GM21367 (cell line): ENCODE data around the gene CYB5B.
"Not testable (repeated sequence)": the region's sequence is repeated elsewhere in the genome, so short reads cannot be mapped to it uniquely, and the experiment has no call there.

ENCODE experiments used
- ATAC-seq: cut with Tn5 transposase; IDR thresholded peaks from one replicate; pipeline ENCODE4 v1.9.1; 2021; ENCODE audit not compliant: unreplicated experiment

Gene CYB5B

DNA sequence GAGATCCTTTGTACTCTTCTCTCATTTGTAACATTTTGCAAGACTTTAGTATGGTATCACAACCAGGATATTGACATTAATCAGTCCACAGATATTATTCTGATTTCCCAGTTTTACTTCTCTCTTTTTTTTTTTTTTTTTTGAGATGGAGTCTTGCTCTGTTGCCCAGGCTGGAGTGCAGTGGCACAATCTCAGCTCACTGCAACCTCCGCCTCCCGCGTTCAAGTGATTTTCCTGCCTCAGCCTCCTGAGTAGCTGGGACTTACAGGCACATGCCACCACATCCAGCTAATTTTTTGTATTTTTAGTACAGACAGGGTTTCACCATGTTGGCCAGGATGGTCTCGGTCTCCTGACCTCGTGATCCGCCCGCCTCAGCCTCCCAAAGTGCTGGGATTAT is 16.6 kb downstream of the CYB5B start:
- not testable (repeated sequence) for ATAC-seq

DNA sequence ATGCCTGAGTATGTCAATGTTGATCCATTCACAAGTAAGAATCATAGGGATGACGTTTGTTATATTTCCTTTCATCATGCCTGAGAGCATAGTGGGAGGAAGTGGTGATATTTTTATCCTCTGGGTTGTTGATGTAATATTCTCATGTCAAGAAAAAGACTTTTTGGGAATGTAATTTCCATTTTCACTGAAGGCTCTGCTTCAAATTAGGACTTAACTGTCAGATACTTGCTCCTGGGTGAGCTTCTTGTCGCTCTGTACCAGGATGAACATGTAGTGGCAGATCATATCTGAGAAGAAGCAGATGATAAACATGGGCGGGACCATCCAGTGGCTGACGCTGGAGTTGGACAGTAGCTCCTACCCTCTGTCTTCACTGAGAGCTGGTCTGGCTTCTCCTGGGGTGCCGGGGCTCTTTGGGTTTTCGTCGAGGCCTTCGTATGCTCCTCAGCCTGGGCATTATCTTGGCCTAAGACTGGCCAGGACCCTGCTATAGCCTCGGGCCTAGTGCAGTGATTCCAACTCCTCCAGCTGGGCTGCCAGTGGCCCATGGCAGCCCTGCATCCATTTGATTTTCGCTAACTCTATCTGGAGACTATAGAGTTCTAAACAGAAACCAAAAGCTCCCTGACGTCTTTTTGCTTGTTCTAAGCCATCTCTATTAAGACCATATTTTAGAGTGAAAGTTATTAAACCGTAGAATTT is 19.7 kb downstream of the CYB5B start:
- no peak for ATAC-seq

DNA sequence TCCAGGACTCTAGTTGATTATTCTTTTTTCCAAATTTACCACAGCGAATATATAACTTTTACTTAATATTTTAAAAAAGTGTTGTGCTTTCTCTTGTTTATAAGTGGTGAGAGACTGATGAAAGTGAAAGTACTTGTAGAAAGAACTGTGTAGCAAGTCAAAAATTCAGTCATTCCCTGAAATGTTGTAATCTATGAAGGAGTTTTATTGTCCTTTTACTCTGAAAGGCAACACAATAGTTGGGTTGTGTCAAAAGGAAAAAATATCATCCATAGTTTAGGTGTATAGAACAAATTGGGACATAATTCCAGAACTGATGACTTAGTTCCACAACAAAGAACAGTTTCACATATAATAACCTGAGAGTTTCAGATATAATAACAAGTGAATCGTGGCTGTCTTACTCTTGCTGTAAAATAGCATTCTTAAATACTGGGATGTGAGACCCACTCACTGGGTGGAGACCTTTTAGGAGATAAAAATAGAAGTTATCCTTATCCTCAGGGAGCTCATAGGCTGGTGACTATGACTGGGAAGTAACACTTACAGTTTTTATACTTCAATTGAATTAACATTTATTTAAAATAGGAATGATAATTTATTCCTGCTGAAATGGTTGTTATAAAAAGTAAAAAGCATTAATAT is 20.6 kb downstream of the CYB5B start:
- ATAC-seq = no peak

DNA sequence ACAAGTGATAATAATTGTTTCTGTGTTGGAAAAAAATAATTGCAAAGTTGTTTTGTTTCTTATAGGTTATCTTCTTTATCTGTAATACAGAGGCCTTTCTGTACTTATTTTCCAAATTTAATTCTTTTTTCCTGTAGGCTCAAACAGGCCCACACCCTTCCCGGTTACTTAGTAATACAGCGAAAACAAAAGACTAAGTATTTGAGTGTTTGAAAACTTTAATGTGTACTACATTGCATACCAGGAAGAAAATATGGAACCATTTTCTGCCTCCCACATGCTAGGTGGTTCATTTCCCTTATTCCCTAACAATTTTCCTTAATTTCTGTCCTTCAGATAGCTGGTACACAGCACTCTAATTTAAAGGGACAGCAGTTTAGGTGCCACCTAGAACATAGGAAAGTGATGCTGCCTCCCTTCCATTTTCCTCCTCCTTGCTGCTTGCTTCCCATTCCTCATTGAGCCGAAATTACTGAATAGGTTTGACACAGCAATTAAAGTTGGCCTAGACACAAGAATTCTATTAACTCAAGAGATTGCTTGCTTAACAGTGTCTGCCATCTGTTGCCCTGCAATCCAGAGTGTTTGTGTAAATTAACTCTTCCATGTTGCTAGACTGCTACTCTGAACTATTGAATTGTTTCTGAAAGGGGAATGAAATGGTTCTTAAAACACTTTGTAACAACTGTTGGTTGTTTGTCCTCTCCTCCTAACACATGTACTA is 24.2 kb downstream of the CYB5B start:
- ATAC-seq = no peak

DNA sequence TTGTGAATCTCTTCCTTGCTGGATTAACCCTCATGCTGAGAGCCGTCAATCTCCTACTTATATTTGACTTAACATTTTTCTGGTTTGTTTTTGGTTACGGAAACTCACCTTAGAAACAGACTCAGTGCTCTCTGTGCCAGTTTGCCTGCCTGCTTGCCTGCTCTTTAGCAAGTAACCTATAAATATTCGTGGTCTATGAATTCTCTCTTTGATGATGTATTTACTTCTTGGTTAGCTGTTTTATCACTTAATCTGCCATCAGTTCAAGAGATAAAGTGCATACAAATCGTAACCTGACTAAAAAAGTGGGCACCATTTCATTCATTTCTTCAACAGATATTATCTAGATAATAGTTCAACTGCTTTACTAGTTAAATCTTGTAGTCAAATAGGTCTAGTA is 26.7 kb downstream of the CYB5B start:
- ATAC-seq = no peak

DNA sequence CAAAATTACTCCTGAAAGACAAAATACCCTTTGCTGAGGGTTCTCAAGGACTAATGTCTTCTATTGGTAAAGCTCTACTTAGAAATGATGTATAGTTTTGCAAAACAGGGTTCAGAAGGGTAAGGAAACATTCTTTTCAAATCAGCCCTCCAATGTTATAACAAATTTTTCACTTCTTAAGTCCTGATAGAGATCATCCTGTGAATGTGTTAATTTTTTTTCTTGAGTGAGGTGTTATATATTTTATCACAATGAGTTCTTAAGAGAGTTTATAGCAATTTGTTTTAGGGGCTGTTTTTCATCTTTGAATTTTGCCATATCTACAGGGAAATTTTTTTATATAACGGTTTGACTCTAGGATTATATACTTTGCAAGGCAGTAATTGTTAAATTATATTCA is 29.5 kb downstream of the CYB5B start:
- ATAC-seq = no peak

DNA sequence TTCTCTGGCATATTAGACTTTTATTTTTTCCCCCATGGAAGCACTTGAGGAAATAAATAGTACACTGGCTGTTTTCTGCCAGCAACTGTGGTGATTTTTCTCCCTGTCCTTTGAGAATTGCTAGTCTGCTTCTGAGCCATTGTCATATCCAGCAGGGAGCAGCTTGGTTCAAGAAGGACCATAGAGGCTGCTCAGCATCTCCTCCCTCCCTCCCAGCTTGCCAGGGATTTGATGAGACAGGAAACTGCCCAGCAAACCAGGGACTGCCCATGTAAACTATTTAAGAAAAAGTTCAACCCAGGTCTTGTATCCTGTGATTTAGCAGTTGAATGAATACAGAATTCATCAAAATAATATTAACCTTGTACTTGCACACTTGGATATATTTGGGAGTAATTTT is 39.5 kb downstream of the CYB5B start:
- no peak for ATAC-seq

DNA sequence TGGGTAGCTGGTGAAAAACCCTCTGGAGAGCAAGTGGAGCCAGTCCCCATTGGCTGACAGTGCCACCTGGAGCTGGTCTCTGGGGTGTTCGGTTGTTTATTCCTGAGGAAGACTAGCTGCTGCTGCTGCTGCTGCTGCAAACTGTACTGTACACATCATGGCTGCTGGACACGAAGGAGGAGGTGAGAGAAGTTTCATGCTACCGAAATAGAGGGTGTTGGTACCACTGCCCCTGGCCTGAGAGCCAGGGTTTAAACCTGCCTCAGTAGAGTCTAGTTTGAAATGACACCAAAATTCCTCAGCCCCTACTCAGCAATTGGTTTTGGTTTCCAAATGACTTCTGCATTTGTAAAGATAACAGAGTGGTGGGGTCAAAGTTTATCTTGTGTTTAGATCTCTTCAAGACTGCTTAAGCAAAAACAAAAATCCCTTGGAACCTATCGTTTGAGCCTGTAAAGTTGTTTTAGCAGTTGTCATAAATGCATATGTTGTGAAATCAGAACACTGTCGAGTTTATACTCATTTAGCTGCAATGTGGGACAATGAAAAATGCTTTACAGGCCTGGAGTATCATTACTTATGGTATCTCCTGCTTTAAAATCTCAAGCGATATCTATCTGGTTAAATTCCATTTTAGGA is 40.8 kb downstream of the CYB5B start:
- no peak for ATAC-seq

DNA sequence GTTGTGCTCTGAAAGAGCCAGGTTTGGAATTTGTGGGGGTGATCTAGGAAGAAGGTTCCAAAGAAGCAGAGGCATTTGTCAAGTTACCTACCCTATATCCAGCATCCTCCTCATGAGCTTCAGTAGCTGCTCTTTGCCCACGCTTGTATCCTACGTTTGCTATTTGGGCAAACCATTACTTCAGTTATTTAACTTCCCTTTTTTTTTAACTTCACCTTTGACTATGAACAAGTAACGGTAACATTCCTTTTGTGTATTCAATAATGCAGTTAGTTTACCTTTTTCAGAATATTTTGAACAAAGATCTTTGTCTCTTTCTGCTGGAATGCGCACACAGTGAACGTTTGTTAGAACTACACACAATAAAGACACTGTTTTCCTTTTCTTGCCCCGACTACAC is 41.5 kb downstream of the CYB5B start:
- ATAC-seq = no peak

DNA sequence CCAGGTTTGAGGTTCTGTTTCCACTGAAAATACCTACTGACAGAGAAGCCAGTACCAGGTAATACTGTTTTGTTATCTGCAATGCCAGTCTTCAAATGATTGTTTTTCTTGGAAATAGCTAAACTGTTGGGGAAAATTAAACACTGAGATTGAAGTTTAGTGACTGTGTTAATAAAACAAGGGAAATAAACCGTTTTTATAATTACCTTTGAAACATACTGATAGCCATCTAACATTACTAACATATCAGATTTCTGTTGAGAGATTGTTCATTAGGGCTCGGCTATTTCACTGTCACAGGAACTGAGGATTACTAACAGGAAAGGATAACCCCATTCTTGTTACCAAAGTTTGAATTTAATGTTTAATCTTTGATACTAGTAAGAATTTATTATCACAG is 42.1 kb downstream of the CYB5B start:
- ATAC-seq = no peak

DNA sequence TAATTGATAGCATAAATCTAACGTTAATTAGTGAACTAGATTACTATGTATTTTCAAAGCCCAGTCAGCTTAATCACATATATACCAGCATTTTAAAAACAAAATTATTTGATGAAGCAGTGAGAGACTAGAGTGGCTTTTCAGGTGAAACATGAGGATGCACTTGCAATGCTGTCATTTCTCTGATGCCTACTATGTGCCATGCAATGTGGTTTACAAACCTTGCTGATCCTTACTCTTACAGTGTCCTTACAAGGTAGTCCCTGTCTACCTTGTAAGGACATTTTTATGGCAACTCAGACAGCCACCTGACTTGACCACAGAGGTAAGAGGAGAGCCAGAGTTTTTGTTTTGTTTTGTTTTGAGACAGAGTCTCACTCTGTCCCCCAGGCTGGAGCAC is 42.7 kb downstream of the CYB5B start:
- no peak for ATAC-seq

DNA sequence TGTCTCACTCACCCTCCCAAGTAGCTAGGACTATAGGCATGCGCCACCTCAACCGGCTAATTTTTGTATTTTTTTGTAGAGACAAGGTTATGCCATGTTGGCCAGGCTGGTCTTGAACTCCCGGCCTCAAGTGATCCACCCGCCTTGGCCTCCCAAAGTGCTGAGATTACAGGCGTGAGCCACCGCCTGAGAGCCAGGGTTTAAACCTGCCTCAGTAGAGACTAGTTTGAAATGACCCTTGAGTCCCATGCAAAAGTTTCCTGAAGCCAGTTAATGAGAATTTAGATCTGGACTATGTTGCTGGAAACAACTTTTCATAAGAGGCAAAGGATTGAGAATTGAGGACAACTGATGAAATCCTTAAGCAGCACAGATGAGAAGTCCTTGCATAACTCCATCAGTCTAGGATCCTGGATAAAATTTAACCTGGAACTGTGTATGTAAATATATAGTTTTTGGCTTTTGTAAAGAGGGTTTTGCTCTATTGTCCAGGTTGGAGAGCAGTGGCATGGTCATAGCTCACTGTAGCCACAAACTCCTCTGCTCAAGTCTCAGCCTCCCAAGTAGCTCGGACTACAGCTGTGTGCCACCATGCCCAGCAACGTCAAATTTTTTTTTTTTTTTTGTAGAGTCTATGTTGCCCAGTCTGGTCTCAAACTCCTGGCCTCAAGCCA is 43.2 kb downstream of the CYB5B start:
- ATAC-seq = no peak

DNA sequence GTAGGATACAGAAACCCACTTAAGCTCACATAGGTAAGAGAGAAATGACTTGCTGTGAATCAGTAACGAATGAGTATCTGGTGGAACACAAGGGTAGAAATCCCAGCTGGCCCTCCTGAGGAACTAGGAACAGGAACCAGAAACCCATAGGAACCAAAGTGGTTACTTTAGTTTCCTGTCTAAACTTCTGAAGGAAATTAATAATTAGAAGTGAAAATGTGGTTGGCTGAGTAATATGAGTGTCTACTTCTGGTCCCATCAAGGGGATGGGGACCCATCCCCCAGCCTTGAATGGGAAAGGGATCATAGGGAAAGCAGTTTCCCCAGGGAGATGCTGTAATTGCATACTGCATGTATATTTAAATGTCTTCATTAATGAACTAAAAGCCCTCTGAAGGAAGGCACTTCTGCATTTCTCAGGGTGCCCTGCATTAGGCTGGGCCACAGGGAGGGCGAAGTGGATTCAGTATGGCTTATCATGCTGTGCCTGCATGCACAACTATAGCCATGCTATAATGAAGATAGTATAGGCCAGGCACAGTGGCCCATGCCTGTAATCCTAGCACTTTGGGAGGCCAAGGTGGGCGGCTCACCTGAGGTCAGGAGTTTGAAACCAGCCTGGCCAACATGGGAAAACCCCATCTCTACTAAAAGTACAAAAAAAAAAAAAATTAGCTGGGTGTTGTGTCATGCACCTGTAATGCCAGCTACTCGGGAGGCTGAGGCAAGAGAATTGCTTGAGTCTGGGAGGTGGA is 45.6 kb downstream of the CYB5B start:
- ATAC-seq = no peak

DNA sequence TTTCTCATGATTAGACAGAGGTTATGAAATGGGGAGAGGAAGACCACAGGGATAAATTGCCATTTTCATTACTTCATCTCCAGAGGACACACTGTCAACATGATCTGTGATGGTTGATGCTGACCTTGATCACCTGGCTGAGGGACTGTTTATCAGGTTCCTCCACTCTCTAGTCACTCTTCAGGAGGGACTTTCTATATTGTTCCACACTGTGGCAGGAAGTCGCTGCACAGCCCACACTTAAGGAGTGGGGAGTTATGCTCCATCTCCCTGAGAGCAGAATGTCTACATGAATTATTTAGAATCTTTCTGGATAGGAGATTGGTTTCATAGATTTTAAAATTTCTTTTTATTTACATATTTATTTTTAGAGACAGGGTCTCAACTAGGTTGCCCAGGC is 46.7 kb downstream of the CYB5B start:
- no peak for ATAC-seq

DNA sequence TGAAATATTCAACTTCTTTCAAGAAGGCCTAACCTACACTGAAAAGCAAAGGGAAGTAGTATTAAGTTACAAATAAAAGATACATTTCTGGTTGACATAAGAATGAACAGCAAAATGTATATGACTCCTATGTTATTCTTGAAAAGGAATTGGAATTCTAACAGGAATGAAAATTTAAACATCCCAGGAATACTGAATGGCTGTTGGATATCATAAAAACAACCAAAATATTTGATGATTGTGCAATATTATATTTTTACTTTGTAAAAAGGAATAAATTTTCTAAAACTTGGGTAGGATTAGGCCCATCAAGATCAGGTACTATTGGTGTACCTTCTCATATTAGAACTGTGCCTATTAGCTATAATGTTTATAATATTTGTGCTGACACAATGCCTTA is 50.0 kb downstream of the CYB5B start:
- ATAC-seq = no peak

DNA sequence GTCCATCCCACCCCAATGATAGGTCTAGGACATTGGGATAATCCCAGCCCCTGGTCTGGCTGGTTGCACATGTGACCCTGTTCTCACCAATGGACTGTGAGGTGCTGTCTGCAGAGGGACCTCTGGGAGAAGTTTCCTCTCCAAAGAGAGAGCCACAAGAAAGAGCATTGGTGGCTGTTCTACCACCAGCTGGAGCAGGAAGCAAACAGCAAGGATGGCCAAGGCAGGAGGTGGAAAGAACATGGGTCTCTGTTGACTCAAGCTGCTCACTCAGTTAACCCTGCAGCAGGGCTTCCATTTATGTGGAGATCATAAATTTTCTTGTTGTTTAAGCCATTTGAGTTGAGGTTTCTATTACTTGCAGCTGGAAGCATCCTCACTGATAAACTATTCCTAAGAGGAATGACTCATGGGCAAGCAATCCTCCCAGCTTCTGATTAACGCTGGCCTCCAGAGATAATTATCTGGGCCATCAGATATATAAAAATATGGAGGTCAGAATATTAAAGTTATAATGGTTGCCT is 52.6 kb downstream of the CYB5B start:
- no peak for ATAC-seq

DNA sequence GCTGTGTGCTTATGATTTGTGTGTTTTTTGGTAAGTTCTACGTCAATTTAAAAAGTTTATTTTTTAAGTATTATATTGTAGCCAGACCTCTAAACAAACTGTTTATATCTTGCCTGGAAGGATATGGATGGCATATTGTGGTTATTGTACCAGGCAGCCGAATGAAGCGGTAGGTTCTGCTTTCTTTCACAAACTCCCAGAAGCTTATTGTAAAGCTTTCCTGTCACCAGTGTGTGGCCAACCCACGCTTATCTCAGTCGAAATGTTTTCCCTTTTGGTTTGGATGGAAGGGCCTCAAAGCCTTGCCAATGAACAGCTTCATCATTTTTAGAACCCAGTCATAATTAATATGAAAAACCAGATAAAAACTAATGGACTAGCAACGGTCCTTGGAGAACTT is 53.1 kb downstream of the CYB5B start:
- no peak for ATAC-seq

DNA sequence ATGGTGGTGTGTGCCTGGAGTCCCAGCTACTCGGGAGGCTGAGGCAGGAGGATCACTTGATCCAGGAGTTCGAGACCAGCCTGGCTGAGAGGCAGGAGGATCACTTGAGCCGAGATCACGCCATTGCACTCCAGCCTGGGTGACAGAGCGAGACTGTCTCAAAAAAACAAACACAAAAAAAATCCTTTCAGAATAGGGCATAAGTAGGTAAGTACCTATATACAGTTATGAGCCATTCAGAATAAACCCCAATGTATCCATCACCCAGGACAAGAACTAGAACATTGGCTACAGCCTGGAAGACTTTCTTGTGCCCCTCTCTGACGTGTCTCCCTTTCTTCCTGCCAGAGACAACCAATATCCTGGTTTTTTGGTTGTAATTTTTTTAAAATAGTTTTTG is 54.3 kb downstream of the CYB5B start:
- ATAC-seq = no peak

DNA sequence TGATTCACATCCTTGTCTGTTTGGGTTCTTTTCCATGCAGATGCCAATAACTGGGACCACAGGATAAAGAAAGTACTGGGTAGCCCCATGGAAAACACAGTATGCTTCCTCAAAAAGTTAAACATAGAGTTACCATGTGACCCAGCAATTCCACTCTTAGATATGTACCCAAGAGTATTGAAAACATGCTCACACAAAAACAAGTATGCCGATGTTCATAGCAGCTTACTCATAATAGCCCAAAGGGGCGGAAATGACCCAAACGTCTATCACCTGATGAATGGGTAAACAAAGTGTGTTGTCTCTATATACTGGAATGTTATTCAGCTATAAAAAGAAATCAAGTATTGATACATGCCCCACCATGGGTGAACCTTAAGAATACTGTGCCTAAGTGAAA is 55.4 kb downstream of the CYB5B start:
- ATAC-seq = no peak

DNA sequence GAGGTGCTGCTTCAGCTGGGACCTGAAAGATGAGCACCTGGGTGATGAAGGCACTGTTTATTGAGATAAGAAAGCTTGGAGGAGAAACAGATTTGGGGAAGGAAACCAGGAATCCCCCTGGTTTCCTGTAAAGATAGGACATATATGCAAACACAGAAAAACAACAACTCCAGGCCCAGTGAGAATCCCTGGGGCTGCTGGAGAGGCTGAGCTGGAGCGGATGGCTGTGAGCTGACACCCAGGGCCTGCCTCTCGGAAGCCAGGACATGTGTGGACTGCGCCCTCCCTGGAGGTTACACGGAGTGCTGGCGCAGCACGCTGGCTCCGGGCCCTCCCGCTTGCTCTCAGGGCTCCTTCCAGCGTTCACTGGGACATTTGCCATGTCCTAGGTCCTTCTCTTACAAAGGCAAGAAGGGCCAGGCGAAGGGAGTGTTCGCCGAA is 57.5 kb downstream of the CYB5B start:
- no peak for ATAC-seq
